Gastroesophageal sphincter (tissue), 4 donors: ENCODE data around the gene EPHA6. TPM values are rescaled to one million over a fixed set of nuclear protein-coding genes. Genes with fewer than 3 reads are reported as not detected.

Experiments used
- ATAC-seq: fragments of 150-250 bp; one replicate; pipeline ENCODE4 v1.9.1; 2016; ENCODE audit warnings: mild to moderate bottlenecking, moderate library complexity
- H3K27ac ChIP-seq, 4 donors: fragments of 200-600 bp; sonication (generic) in 3 of 4; 1 replicate in 3 of 4; 2 replicates in 1 of 4; pipeline ENCODE4 v1.5.1; 2016 to 2019
- H3K27me3 ChIP-seq: fragments of 200-600 bp; sonication (generic); one replicate; pipeline ENCODE4 v1.5.1; 2019
- H3K36me3 ChIP-seq, 2 donors: fragments of 200-600 bp; sonication (generic); one replicate each; pipeline ENCODE4 v1.5.1; 2019; ENCODE audit warnings: control low read depth in 1 of 2
- H3K4me1 ChIP-seq, 3 donors: fragments of 200-600 bp; sonication (generic); 1 replicate in 2 of 3; 2 replicates in 1 of 3; pipeline ENCODE4 v1.5.1; 2016 to 2019; ENCODE audit warnings: control low read depth in 2 of 3
- H3K4me3 ChIP-seq, 2 donors: fragments of 200-600 bp; sonication (generic); one replicate each; pipeline ENCODE4 v1.5.1; 2019; ENCODE audit warnings: mild to moderate bottlenecking in 1 of 2, moderate library complexity in 1 of 2
- H3K9me3 ChIP-seq, 3 donors: fragments of 200-600 bp; sonication (generic); one replicate each; pipeline ENCODE4 v1.5.1; 2017 to 2019; ENCODE audit warnings: control low read depth in 2 of 3
- EP300 ChIP-seq: sonication (generic); formaldehyde crosslinking; IDR thresholded peaks from one replicate; pipeline ENCODE4 v1.6.1; 2017; ENCODE audit warnings: antibody characterized with exemption, mild to moderate bottlenecking
- POLR2A ChIP-seq, 2 donors: fragments of 450-650 bp; IDR thresholded peaks; one replicate each; pipeline ENCODE4 v1.6.1; 2017; ENCODE audit warnings: antibody characterized with exemption in 2 of 2, mild to moderate bottlenecking in 2 of 2, moderate library complexity in 1 of 2
- POLR2AphosphoS5 ChIP-seq: sonication (generic); formaldehyde crosslinking; IDR thresholded peaks from one replicate; pipeline ENCODE4 v1.6.1; 2017; ENCODE audit warnings: antibody characterized with exemption
- WGBS, 2 donors: methylation state at CpG; one replicate each; pipeline ENCODE4 v1.1.5; 2018; ENCODE audit warnings: low coverage in 1 of 2; 5-methylcytosine and 5-hydroxymethylcytosine counted together
- total RNA-seq, 4 donors: library from RNA; depleted of rRNA; stranded (reverse); fragments of >200 nt; gene quantifications; one replicate each; pipeline ENCODE4 v1.1.0, GENCODE V29; 2016
- TF ChIP-seq, protein P1 (sequence below), 4 experiments: fragments of 200-600 bp in 2 of 4; fragments of 450-650 bp in 2 of 4; sonication (generic) in 1 of 4; IDR thresholded peaks; one replicate each; pipeline ENCODE4 v1.5.1; 2017 to 2019; ENCODE audit warnings: antibody characterized with exemption in 4 of 4, mild to moderate bottlenecking in 2 of 4, moderate library complexity in 2 of 4

EPHA6 gene
- total RNA-seq, 4 donors from 2014 or later = 1.6 to 4.2 (median 2.9) TPM

DNA sequence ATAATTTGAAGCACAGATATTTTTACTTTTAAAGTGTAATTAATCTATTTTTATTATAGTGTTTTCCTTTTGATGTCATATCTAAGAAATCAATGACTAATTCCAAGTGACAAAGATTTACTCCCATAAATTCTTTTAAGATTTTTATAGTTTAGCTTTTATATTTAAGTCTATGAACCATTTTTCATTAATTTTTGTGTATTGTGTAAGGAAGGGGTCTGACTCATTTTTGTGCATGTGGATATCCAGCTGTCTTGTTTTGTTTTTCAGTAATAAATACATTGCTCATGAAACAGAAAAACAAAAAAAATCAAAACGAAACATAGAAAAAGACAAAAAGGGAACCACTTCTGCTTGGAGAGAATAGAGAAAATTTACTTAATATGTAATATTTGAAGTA, 145.1 kb downstream of the EPHA6 start:
- ATAC-seq = no peak
- 67 to 71% methylated on average over 1 of the region's 1 CpG for WGBS, 2 donors
- Histone ChIP-seq H3K4me1 (no peaks in the 10 kb centered on the region), H3K4me3 (no peak overlapping the region), H3K27ac (no peak overlapping the region), H3K27me3 (no peaks in the 10 kb centered on the region), H3K9me3 (no peaks in the 10 kb centered on the region), H3K36me3 (no peaks in the 10 kb centered on the region)
- TF ChIP-seq EP300 = no peak
- TF ChIP-seq POLR2A (IDR thresholded peaks at IDR 0.05) = no peak
- TF ChIP-seq, protein P1, sequence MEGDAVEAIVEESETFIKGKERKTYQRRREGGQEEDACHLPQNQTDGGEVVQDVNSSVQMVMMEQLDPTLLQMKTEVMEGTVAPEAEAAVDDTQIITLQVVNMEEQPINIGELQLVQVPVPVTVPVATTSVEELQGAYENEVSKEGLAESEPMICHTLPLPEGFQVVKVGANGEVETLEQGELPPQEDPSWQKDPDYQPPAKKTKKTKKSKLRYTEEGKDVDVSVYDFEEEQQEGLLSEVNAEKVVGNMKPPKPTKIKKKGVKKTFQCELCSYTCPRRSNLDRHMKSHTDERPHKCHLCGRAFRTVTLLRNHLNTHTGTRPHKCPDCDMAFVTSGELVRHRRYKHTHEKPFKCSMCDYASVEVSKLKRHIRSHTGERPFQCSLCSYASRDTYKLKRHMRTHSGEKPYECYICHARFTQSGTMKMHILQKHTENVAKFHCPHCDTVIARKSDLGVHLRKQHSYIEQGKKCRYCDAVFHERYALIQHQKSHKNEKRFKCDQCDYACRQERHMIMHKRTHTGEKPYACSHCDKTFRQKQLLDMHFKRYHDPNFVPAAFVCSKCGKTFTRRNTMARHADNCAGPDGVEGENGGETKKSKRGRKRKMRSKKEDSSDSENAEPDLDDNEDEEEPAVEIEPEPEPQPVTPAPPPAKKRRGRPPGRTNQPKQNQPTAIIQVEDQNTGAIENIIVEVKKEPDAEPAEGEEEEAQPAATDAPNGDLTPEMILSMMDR (IDR thresholded peaks at IDR 0.05) = no peak
- TF ChIP-seq POLR2AphosphoS5 = no peak

DNA sequence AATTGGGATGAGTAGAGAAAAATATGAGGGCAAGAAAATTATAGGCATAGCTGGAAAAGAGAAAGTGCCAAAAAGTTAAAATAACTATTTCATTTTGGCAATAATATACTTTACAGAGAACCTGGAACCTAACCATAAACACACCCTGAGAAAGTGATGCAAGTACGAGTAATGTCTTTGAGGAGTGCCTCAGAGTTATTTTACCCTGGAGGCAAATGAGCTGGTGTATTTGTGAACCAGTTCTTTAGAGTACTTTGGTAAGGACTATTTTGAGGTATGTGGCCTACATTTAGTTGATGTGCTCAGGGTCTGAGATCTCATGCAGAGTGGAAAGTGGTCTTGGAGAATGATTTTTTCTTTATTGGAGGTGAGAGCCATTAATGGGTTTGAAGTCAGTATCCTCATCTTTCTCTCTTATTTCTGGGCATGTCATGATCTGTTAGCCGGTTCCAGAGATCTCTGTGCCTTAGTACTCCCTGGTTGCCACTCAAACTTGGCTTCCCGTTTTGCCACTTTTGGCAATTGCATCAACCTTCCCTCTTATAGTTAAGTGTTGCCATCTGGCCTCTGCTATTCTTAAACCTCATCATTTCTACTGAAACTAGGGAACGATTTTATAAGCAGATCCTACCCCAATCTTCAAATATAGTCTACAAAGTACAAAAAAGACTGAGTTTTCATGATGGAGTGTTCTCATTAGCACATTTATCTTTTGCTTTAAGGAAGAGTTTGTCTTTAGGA, 145.7 kb downstream of the EPHA6 start:
- WGBS, 2 donors = 60 to 65% methylated on average over 2 to 4 of the region's 4 CpGs

DNA sequence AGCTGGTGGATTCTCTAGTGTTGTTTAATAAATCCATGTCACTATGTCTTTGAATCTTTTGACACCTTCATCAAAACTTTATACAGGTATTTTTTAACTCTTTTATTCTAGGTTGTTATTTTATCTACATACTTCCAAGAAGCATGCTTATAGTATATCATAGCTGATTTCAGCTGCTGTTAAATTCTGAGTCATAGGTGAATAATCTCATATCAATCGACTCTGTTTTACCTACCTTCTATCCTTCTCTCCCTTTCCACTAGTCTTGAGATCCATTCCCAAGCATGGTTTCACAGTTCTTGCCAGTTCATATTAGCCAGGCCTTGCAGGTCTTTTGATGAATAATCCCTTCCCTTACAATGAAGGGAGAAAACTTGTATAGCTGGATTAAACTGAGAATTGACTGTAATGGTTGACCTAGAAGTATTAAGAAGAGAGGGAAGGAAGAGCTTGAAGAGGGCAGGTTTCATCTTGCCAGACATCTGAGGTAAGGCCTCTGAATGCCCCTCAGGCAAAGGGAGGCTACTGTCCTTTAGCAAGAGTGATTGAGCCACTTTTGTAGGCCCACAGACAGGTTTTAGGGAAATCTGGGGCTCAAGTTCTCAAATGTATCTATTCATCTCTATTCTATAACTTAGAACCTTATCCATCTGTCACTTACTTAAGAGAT, 146.4 kb downstream of the EPHA6 start:
- ATAC-seq = no peak
- no peaks in the 10 kb centered on the region for H3K27me3 ChIP-seq
- H3K4me3 ChIP-seq = no peak overlapping the region
- H3K27ac ChIP-seq = no peak overlapping the region
- WGBS, 2 donors = 91 to 100% methylated on average over 1 of the region's 1 CpG
- H3K4me1 ChIP-seq = no peaks in the 10 kb centered on the region
- TF ChIP-seq POLR2AphosphoS5 (no peak), POLR2A (IDR thresholded peaks at IDR 0.05) (no peak)
- H3K36me3 ChIP-seq = no peaks in the 10 kb centered on the region
- no peaks in the 10 kb centered on the region for H3K9me3 ChIP-seq

More for the DNA sequence above, 145.7 kb downstream of the EPHA6 start:
- TF ChIP-seq, protein P1 (IDR thresholded peaks at IDR 0.05) = no peak
- TF ChIP-seq POLR2AphosphoS5 (no peak), POLR2A (IDR thresholded peaks at IDR 0.05) (no peak), EP300 (no peak)
- Histone ChIP-seq H3K36me3 (no peaks in the 10 kb centered on the region), H3K27ac (peak overlapping the region in 1 of 4 donors; percentile 17), H3K4me3 (no peak overlapping the region), H3K9me3 (no peaks in the 10 kb centered on the region), H3K4me1 (no peaks in the 10 kb centered on the region), H3K27me3 (no peaks in the 10 kb centered on the region)
- ATAC-seq = no peak

DNA sequence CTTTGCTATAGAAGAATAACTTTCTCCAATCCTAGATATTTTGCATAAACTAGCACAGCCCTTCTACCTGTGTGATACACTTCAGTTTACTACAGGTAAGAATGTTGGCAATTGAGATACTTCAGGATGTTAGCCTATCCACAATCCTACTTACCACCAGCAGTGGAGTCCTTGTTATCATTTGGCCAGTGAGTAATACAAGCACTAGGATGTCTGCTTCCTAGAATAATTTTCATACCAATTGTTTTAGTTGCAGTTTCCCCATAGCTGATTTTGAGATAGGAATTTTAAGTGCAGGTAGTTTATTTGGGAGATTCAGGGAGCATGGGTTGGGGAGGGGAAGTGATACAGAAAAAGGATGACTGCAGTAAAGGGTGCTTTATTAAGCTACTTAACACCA, 147.2 kb downstream of the EPHA6 start:
- no peak for TF ChIP-seq POLR2A (IDR thresholded peaks at IDR 0.05)
- TF ChIP-seq, protein P1 (IDR thresholded peaks at IDR 0.05) = no peak
- no peak for TF ChIP-seq POLR2AphosphoS5
- TF ChIP-seq EP300 = no peak
- H3K4me1 ChIP-seq = no peaks in the 10 kb centered on the region
- H3K9me3 ChIP-seq = no peaks in the 10 kb centered on the region
- no peak for ATAC-seq
- no peaks in the 10 kb centered on the region for H3K27me3 ChIP-seq
- H3K27ac ChIP-seq = no peak overlapping the region
- H3K4me3 ChIP-seq = no peak overlapping the region
- H3K36me3 ChIP-seq = no peaks in the 10 kb centered on the region

DNA sequence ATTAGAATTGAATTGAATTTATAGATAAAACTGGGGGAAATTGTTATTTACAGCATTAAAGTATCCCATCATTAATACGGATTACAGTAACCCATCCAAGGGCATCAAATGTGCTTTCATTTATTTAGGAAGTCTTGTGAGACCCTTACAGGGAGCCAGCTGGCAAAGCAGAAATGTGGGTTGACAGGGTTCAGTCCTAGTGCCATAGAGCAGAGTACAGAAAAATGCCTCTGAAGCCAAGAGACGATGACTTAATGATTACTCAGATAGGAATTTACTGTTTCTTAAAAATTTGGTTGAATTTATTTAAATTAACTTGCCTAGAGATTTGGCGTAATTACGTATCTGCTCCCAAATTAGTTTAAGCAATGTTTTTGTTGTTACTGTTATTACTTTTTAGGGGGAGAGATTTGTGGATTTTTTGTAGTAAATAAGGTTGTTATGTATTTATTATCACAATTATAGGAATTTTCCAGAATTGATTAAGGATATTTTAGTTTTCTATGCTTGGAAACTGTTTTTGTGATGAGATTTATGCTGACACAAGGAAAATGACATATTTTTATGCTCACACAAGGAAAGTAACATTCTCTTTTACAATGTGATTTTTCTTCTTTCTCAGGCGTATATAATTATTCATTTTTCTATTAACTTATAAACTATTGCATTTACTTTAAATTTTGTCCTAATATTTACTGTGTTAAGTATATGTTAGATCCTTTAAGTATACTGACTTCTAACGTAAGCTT, 152.0 kb downstream of the EPHA6 start:
- no peak overlapping the region for H3K4me3 ChIP-seq

More for the DNA sequence above, 152.0 kb downstream of the EPHA6 start:
- Histone ChIP-seq H3K4me1 (no peaks in the 10 kb centered on the region), H3K9me3 (no peaks in the 10 kb centered on the region), H3K27ac (no peak overlapping the region), H3K27me3 (no peaks in the 10 kb centered on the region), H3K36me3 (no peaks in the 10 kb centered on the region)
- WGBS, 2 donors = 69 to 70% methylated on average over 6 of the region's 6 CpGs
- no peak for ATAC-seq
- TF ChIP-seq, protein P1 (IDR thresholded peaks at IDR 0.05) = no peak
- TF ChIP-seq EP300 = no peak
- TF ChIP-seq POLR2A (IDR thresholded peaks at IDR 0.05) = no peak
- TF ChIP-seq POLR2AphosphoS5 = no peak
